NAMALWA (cell line): ENCODE data around the gene DACH2.

ENCODE experiments used
- DNase-seq: peaks from one replicate; pipeline ENCODE4 v3.0.0-alpha.2; 2015; ENCODE audit warnings: low spot score

DACH2 gene

DNA sequence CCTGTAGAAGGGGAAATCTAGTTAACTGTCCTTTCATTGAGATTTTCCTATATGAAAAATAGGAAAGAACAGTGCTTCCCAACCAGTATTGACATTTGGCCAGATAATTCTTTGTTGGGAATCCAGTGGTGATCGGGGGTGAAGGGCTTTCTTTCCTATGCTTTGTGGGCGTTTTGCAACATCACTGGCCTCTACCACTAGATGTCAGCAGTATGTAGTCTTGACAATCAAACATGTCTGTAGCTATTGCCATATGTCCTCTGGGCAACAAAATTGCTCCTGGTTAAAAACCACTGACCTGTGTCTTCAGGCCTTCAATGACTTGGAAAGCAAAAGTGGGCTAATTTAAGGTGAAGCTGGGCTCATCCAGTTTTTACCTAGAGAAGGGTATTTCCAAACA lies 658.5 kb downstream of the DACH2 start:
- peak; percentile 37 for DNase-seq

DNA sequence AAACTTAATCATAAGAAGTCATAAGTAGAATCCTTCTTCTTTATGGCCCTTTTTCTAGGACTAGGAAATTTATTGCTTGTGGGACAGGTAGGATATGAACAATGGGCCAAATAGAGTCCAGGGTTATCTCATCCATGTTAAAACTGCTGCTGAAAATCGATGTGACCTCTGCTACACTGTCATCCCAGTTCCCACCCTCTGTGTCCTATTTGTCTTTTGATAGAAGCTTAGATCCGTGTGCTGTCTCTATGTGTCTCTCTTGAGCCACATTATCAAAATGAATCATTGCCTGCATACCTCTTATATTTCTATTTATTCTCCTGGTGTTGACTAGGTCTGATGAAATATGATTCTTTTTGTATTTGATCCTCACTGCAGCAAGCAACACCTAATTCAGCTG lies 661.4 kb downstream of the DACH2 start:
- no peak for DNase-seq

DNA sequence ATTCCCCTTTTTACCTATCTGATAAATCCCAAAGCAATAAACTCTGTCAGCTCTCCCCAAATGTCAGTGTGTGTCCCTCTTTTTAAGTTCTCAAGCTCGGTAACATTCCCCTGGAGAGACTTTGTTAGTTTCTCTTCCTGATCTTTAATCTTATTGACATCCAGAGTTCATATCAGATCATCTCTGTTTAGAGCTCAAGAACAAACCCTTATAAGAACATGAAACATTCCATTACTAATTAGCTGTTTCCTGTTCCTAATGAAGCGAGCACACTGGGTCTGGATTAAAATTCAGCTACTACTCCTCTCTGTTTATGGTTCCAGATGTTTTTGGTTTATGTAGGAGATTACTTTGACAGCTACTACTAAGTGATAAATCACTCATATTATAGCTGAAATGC lies 681.5 kb downstream of the DACH2 start:
- DNase-seq = no peak

DNA sequence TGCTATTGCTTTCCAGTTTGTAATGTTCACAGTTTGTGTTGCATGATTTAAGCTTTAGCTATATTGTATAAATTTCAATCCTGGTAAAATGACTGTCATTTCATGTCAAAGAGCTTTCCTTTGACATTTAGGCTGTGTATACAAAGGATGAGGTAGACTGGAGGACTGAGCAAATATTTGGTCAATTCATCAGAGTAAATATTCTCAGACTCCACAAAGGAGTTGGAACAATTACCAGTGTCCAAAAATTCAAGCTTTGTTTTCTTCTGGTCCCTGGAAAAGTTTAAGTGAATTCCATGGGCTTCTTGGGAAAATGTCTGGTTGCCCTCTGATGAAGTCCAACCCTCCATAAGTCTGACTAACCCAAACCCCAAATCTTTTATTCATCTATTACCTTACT lies 682.4 kb downstream of the DACH2 start:
- DNase-seq = no peak

DNA sequence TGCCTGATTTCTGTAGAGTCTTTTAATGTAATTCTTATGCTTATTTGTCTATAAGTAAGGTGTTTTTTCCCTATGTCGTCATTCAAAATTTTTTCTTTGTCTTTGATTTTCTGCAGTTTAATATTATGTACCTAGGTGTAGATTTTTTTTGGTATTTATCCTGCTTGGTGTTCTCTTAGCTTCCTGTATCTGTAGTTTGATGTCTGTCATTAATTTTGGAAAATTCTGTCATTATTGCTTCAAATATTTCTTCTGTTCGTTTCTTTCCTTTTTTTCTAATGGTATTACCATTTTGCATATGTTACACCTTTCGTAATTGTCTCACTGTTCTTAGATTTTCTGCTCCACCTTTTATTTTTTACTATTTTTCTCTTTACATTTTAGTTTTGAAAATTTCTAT lies 696.9 kb downstream of the DACH2 start:
- DNase-seq = no peak
